Nephron progenitor cell (in vitro differentiated cells): ENCODE data around the gene MACROD2.

Experiments used
- DNase-seq: peaks from one replicate; pipeline ENCODE4 v3.0.0; 2021
- H3K27ac Mint-ChIP-seq: 2 replicates; pipeline ENCODE4 v1.8.0; 2021; ENCODE audit warnings: mild to moderate bottlenecking, moderate library complexity, mixed read lengths
- H3K27me3 Mint-ChIP-seq: 2 replicates; pipeline ENCODE4 v1.8.0; 2021; ENCODE audit warnings: mild to moderate bottlenecking, low read depth, mixed read lengths; ENCODE audit not compliant: poor library complexity
- H3K36me3 Mint-ChIP-seq: 2 replicates; pipeline ENCODE4 v1.8.0; 2021; ENCODE audit warnings: low read depth, mixed read lengths
- H3K4me1 Mint-ChIP-seq: 2 replicates; pipeline ENCODE4 v1.8.0; 2021; ENCODE audit warnings: mixed read lengths
- H3K4me3 Mint-ChIP-seq: 2 replicates; pipeline ENCODE4 v1.8.0; 2021; ENCODE audit warnings: mild to moderate bottlenecking, moderate library complexity, mixed read lengths
- H3K9me3 Mint-ChIP-seq: 2 replicates; pipeline ENCODE4 v1.8.0; 2021; ENCODE audit warnings: mild to moderate bottlenecking, moderate library complexity, mixed read lengths
- CTCF ChIP-seq: fragments of 200-600 bp; sonication (generic); IDR thresholded peaks from 2 replicates; pipeline ENCODE4 v1.5.0; 2021; ENCODE audit warnings: antibody characterized with exemption

MACROD2 gene

GRCh38 chr20:14491436-14491835 lies 496.1 kb downstream of the MACROD2 start:
- DNase-seq: no peak
- no peaks in the 10 kb centered on the region for H3K9me3 Mint-ChIP-seq
- H3K36me3 Mint-ChIP-seq: no peaks in the 10 kb centered on the region
- peaks cover 4% of the 10 kb centered on the region for H3K4me1 Mint-ChIP-seq
- no peak for TF ChIP-seq CTCF
- no peak overlapping the region for H3K4me3 Mint-ChIP-seq
- H3K27ac Mint-ChIP-seq: no peak overlapping the region
- H3K27me3 Mint-ChIP-seq: no peaks in the 10 kb centered on the region

- DNase-seq: no peak
- Mint-ChIP-seq H3K4me1 (peaks cover 20% of the 10 kb centered on the region), H3K27ac (no peak overlapping the region), H3K9me3 (no peaks in the 10 kb centered on the region), H3K27me3 (no peaks in the 10 kb centered on the region), H3K36me3 (no peaks in the 10 kb centered on the region), H3K4me3 (no peak overlapping the region)
- TF ChIP-seq CTCF: no peak
Observed at GRCh38 chr20:14493408-14493807, 498.1 kb downstream of the MACROD2 start.

- no peaks in the 10 kb centered on the region for H3K27me3 Mint-ChIP-seq
- no peaks in the 10 kb centered on the region for H3K36me3 Mint-ChIP-seq
- no peaks in the 10 kb centered on the region for H3K9me3 Mint-ChIP-seq
- no peak overlapping the region for H3K4me3 Mint-ChIP-seq
- no peak for TF ChIP-seq CTCF
- no peak overlapping the region for H3K27ac Mint-ChIP-seq
- peaks cover 25% of the 10 kb centered on the region for H3K4me1 Mint-ChIP-seq
- no peak for DNase-seq
Observed at GRCh38 chr20:14494355-14494754, 499.0 kb downstream of the MACROD2 start.

GRCh38 chr20:14495066-14495465 lies 499.8 kb downstream of the MACROD2 start:
- no peak for TF ChIP-seq CTCF
- no peak overlapping the region for H3K27ac Mint-ChIP-seq

GRCh38 chr20:14497004-14497403 lies 501.7 kb downstream of the MACROD2 start:
- Mint-ChIP-seq H3K36me3 (no peaks in the 10 kb centered on the region), H3K27ac (no peak overlapping the region), H3K9me3 (no peaks in the 10 kb centered on the region), H3K4me1 (peaks cover 38% of the 10 kb centered on the region), H3K27me3 (peaks cover 4% of the 10 kb centered on the region), H3K4me3 (no peak overlapping the region)
- no peak for TF ChIP-seq CTCF
- DNase-seq: no peak

More at GRCh38 chr20:14495066-14495465, 499.8 kb downstream of the MACROD2 start:
- Mint-ChIP-seq H3K9me3 (no peaks in the 10 kb centered on the region), H3K36me3 (no peaks in the 10 kb centered on the region), H3K4me3 (no peak overlapping the region), H3K27me3 (peaks cover 4% of the 10 kb centered on the region), H3K4me1 (peaks cover 31% of the 10 kb centered on the region)
- no peak for DNase-seq

GRCh38 chr20:14498772-14499171 lies 503.5 kb downstream of the MACROD2 start:
- no peak for TF ChIP-seq CTCF
- peaks cover 38% of the 10 kb centered on the region for H3K4me1 Mint-ChIP-seq
- no peaks in the 10 kb centered on the region for H3K36me3 Mint-ChIP-seq
- H3K27me3 Mint-ChIP-seq: peaks cover 4% of the 10 kb centered on the region
- no peaks in the 10 kb centered on the region for H3K9me3 Mint-ChIP-seq
- peak overlapping the region; percentile 88 for H3K27ac Mint-ChIP-seq
- DNase-seq: peak; percentile 40
- H3K4me3 Mint-ChIP-seq: no peak overlapping the region
